ENCODE results near the gene PFKM.

The PFKM gene

DNA sequence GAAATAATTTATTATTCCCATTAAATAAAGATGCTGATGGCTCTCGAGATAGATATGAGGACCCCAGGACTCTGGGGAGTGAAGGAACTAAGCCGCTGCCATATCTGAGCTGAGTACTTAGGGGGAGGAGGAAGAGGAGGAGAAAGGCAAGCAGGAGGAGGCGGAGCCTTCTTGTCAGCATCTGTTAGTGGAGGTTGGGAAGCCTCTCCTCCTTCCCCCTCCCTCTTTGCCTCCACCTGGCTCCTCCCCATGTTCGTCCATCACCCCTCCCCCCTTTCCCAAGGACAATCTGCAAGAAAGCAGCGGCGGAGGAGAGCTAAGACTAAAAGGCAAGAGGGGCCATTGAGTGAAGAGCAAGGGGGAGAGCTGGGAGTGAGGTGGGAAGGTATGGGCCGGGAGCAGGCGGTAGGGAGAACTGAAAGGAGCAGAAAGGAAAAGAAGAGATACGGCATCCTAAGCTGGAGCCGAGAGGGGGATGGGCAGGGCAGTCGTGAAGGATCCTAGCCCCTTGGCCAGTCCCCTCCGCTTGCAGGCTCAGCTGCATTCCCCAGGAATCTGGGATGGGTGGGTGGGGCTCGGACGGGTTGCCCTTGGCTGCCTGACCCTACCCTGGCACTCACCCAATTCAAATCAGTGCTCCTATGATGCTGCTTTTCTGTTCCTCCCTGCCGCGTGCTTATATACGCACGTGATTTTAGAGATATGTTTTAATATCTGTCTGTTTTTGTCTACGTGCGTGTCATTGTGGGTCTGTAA is at the start of gene PFKM:
TSS of gene PFKM (plus strand) at position 287 of the 756 bp plus-strand sequence. CDS start 3,411 bp downstream, outside the sequence.
- TF ChIP-seq, protein P1, sequence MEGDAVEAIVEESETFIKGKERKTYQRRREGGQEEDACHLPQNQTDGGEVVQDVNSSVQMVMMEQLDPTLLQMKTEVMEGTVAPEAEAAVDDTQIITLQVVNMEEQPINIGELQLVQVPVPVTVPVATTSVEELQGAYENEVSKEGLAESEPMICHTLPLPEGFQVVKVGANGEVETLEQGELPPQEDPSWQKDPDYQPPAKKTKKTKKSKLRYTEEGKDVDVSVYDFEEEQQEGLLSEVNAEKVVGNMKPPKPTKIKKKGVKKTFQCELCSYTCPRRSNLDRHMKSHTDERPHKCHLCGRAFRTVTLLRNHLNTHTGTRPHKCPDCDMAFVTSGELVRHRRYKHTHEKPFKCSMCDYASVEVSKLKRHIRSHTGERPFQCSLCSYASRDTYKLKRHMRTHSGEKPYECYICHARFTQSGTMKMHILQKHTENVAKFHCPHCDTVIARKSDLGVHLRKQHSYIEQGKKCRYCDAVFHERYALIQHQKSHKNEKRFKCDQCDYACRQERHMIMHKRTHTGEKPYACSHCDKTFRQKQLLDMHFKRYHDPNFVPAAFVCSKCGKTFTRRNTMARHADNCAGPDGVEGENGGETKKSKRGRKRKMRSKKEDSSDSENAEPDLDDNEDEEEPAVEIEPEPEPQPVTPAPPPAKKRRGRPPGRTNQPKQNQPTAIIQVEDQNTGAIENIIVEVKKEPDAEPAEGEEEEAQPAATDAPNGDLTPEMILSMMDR (IDR thresholded peaks at IDR 0.05; ENCODE audit: control insufficient read depth, insufficient read depth, low read depth, low read length, missing control alignments), result no peak
- H3K4me3 ChIP-seq (ENCODE audit: control insufficient read depth, low read depth, low read length), result peak within 1 kb of the TSS; percentile 91
- DNase-seq (ENCODE audit: low read depth), result peak; percentile 52

DNA sequence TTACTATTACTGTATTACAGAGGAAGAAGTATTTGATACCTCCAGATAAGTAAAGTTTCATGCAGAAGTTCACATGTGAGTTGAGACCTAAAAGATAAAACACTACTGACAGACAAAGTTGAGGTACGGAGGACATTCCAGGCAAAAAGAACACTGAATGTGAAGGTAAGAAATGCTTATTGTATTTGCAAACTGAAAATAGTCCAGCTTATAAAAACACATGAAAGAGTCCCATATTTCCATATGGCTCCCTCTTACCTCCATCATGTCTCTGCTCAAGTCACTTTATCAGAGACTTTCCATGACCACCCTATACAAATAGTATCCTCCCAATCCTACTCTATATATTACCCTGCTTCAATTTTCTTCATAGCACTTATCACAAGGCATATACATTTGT is 49.1 kb upstream of the PFKM start:
- TF ChIP-seq, protein P1 (IDR thresholded peaks at IDR 0.05; ENCODE audit: control insufficient read depth, insufficient read depth, low read depth, low read length, missing control alignments), result no peak
- no peak for DNase-seq (ENCODE audit: low read depth)
- no peak overlapping the region for H3K4me3 ChIP-seq (ENCODE audit: control insufficient read depth, low read depth, low read length)

DNA sequence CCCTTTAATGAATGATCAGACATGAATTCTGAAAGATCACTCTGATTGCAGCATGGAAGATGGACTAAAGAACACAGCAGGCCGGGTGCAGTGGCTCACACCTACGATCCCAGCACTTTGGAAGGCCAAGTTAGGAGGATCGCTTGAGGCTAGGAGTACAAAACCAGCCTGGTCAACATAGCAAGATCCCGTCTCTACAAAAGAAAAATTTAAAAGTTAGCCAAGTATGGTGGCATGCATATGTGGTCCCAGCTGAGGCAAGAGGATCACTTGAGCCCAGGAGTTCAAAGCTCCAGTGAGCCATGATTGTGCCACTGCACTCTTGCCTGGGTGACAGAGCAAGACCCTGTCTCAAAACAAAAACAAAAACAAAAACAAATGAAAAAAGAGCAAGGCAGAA is 48.4 kb upstream of the PFKM start:
- H3K4me3 ChIP-seq (ENCODE audit: control insufficient read depth, low read depth, low read length), result no peak overlapping the region
- TF ChIP-seq, protein P1 (IDR thresholded peaks at IDR 0.05; ENCODE audit: control insufficient read depth, insufficient read depth, low read depth, low read length, missing control alignments), result no peak
- DNase-seq (ENCODE audit: low read depth), result no peak

DNA sequence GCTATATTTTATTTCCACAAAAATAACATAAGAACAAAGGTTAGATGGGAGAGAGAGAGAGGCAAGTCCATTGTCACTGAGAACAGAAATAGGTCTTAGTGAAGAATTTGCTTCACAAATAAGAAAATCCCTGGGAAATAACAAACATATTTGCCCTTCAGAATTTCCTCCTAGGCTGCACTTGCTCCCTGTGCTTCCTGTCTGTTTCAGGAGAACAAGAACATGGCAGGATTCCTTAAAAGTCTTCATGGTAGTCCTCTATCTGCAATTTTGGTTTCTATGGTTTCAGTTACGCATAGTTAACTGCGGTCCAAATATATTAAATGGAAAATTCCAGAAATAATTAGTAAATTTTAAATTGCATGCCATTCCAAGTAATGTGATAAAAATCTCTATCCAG is 47.4 kb upstream of the PFKM start:
- DNase-seq (ENCODE audit: low read depth), result no peak
- TF ChIP-seq, protein P1 (IDR thresholded peaks at IDR 0.05; ENCODE audit: control insufficient read depth, insufficient read depth, low read depth, low read length, missing control alignments), result no peak
- H3K4me3 ChIP-seq (ENCODE audit: control insufficient read depth, low read depth, low read length), result no peak overlapping the region

DNA sequence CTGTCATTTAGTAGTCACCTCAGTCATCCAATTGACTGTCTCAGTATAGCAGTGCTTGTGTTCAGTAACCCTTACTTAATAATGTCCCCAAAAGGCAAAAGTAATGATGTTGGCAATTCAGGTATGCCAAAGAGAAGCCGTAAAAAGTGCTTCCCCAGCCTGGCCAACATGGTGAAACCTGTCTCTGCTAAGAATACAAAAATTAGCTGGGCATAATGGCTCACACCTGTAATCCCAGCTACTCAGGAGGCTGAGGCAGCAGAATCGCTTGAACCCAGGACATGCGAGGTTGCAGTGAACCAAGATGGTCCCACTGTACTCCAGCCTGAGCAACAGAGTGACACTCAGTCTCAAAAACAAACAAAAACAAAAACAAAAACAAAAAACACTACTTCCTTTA is 46.9 kb upstream of the PFKM start:
- no peak overlapping the region for H3K4me3 ChIP-seq (ENCODE audit: control insufficient read depth, low read depth, low read length)
- no peak for DNase-seq (ENCODE audit: low read depth)
- TF ChIP-seq, protein P1 (IDR thresholded peaks at IDR 0.05; ENCODE audit: control insufficient read depth, insufficient read depth, low read depth, low read length, missing control alignments), result no peak

DNA sequence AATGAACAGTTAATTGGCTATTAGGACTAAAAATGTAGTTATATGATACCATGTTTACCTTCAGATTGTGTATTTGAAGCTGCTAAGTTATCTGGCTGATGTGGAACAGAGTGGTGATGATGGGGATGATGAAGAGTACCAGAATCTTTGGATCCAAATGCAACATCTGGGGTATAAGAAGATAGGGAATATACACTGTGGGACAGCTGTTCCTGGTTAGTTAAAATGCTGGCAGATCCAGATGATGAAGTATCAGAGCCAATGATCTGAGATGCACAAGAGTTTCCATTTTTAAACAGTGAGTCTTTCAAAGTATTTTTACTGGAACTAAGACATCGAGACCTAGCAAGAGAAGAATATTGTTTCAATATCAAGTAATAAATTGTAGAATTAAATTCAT is 44.9 kb upstream of the PFKM start:
- H3K4me3 ChIP-seq (ENCODE audit: control insufficient read depth, low read depth, low read length), result no peak overlapping the region
- no peak for DNase-seq (ENCODE audit: low read depth)
- TF ChIP-seq, protein P1 (IDR thresholded peaks at IDR 0.05; ENCODE audit: control insufficient read depth, insufficient read depth, low read depth, low read length, missing control alignments), result no peak
